Activated T-helper 2 cell treated with anti-CD3 and anti-CD28 coated beads, Interferon-gamma antibody, Interleukin-2, Interleukin-4, amounts not matched to agents 10 μg/mL and 5 μg/mL and 100 μg/mL, durations not matched to agents 14 hours and 24 hours and 36 hours (primary cell): ENCODE measurements around the gene GH1. TPM values are rescaled to one million over a fixed set of nuclear protein-coding genes. Genes with fewer than 3 reads are reported as not detected.
A peak's percentile ranks its signal among the peaks of the same experiment; 100 is the strongest.
"Not testable (repeated sequence)": the region's sequence is repeated elsewhere in the genome, so short reads cannot be mapped to it uniquely, and the experiment has no call there.

Experiments used
- DNase-seq: peaks from one replicate; pipeline ENCODE4 v3.0.0; 2021; ENCODE audit warnings: low spot score
- H3K27ac Mint-ChIP-seq: one replicate; pipeline ENCODE4 v1.8.0; 2021; ENCODE audit warnings: mixed read lengths
- H3K27me3 Mint-ChIP-seq: one replicate; pipeline ENCODE4 v1.8.0; 2021; ENCODE audit warnings: low read depth, mixed read lengths
- H3K36me3 Mint-ChIP-seq: one replicate; pipeline ENCODE4 v1.8.0; 2021; ENCODE audit warnings: low read depth, mixed read lengths
- H3K4me1 Mint-ChIP-seq: one replicate; pipeline ENCODE4 v1.8.0; 2021; ENCODE audit warnings: low read depth, mixed read lengths
- H3K4me3 Mint-ChIP-seq: one replicate; pipeline ENCODE4 v1.8.0; 2021; ENCODE audit warnings: low read depth, mild to moderate bottlenecking, moderate library complexity, mixed read lengths
- H3K9me3 Mint-ChIP-seq: one replicate; pipeline ENCODE4 v1.8.0; 2021; ENCODE audit warnings: mixed read lengths
- intact Hi-C: fragments of 100-400 bp; cut with micrococcal nuclease; formaldehyde crosslinking; loops from one replicate; pipeline ENCODE4 v1.15.1; 2023
- total RNA-seq: library from RNA; stranded (reverse); gene quantifications from 2 replicates; pipeline ENCODE4 v1.2.3, GENCODE V29; 2022

Gene GH1
- total RNA-seq, 1 donor from 2014 or later = not detected

GRCh38 chr17:63928966-63929695 is 10.5 kb upstream of the GH1 start:
- DNase-seq = no peak
- no peak overlapping the region for H3K4me3 Mint-ChIP-seq
- peaks cover 3% of the 10 kb centered on the region for H3K36me3 Mint-ChIP-seq
- no peaks in the 10 kb centered on the region for H3K27me3 Mint-ChIP-seq
- peaks cover 12% of the 10 kb centered on the region for H3K4me1 Mint-ChIP-seq
- intact Hi-C loops = no loop called here
- no peaks in the 10 kb centered on the region for H3K9me3 Mint-ChIP-seq
- no peak overlapping the region for H3K27ac Mint-ChIP-seq

GRCh38 chr17:63928172-63928666 is 9.6 kb upstream of the GH1 start:
- Mint-ChIP-seq H3K9me3 (no peaks in the 10 kb centered on the region), H3K27me3 (no peaks in the 10 kb centered on the region), H3K4me1 (peaks cover 12% of the 10 kb centered on the region), H3K36me3 (peaks cover 3% of the 10 kb centered on the region), H3K27ac (no peak overlapping the region), H3K4me3 (no peak overlapping the region)
- intact Hi-C loops = no loop called here
- DNase-seq = no peak

DNA sequence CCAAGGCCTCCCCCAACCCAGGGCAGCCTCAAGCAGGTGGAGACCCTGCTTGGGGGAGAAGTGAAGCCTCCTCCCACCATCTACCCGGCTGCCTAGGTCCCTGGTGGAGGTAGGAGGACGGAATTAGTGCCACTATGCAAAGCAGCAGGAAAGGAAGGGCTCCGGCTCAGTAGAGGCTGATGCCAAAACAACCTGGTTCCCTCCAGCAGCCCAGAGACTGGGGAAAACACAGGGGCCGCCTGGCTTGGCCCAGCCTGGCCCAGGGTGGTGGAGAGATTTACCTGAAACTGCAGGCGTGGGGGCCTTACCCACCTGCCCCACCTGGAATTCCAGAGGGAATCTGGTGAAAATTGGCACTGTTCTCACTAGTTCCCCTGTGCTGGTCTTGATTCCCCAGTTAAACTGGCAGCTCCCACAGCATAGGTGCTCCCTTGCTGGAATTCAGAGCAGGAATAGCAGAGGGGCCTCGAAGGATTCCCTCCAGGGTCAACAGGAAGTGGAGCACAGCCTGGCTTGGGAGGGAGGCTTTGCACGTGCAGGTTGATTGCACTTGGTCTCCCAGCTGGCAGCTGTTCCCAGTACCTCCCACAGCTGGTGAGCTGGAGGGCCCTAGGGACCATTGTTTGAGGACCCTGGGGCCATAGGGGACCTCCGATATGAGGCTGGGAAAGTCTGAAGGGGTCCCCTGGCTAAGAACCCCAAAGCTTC is 9.0 kb upstream of the GH1 start:
- intact Hi-C loops = no loop called here
- DNase-seq = no peak
- Mint-ChIP-seq H3K4me1 (peaks cover 11% of the 10 kb centered on the region), H3K9me3 (no peaks in the 10 kb centered on the region), H3K27me3 (no peaks in the 10 kb centered on the region), H3K4me3 (no peak overlapping the region), H3K36me3 (peaks cover 3% of the 10 kb centered on the region), H3K27ac (no peak overlapping the region)

- Mint-ChIP-seq H3K27ac (no peak overlapping the region), H3K27me3 (no peaks in the 10 kb centered on the region), H3K9me3 (no peaks in the 10 kb centered on the region), H3K36me3 (peaks cover 3% of the 10 kb centered on the region), H3K4me1 (peaks cover 5% of the 10 kb centered on the region), H3K4me3 (no peak overlapping the region)
- intact Hi-C loops = no loop called here
- DNase-seq = no peak
Measured at GRCh38 chr17:63926164-63926563, 7.5 kb upstream of the GH1 start.

- no peaks in the 10 kb centered on the region for H3K9me3 Mint-ChIP-seq
- DNase-seq = no peak
- intact Hi-C loops = no loop called here
- peaks cover under 1% of the 10 kb centered on the region for H3K4me1 Mint-ChIP-seq
- H3K27me3 Mint-ChIP-seq = no peaks in the 10 kb centered on the region
- H3K36me3 Mint-ChIP-seq = peaks cover 3% of the 10 kb centered on the region
- H3K4me3 Mint-ChIP-seq = no peak overlapping the region
- no peak overlapping the region for H3K27ac Mint-ChIP-seq
Measured at GRCh38 chr17:63925615-63926014, 7.0 kb upstream of the GH1 start.

DNA sequence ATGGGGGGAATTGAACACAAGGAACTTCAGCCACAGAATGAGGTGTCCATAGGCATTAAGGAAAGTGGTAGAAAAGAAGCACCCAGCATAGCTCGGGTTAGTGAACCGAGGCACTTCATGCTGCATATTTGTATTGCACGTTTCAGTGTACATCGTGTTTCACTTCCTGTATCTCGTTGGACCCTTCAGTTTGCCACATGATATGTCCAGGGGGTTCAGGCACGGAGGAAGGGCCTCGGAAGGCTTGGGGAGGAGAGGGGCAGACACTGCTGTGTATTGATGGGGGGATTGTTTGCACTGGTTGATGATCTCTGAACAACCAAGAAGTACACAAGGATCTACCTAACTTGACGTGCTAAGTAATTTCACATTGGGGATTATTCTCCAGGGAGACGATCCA is 3.8 kb upstream of the GH1 start:
- H3K27me3 Mint-ChIP-seq, H3K4me1 Mint-ChIP-seq, H3K4me3 Mint-ChIP-seq, intact Hi-C loops, H3K27ac Mint-ChIP-seq, H3K9me3 Mint-ChIP-seq, DNase-seq, H3K36me3 Mint-ChIP-seq: not testable (repeated sequence)

DNA sequence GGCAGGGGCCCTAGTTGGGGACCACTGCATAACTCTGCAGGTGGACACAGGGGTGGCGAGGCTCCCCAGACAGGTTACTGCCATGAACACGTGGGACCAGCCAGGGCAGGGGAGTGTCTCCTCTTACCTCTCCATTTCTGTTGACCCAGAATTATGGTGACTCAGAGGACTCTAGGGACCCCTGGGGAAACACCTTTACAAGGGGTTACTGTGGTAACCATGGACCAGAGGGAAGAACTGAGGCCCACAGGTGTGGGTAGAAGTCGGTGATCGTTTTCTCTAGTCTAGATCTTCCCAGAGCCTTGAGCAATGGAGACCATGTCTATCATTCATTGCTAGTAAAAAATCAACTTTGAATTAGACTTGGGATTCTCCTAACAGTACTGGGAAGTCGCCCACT is 2.1 kb upstream of the GH1 start:
- H3K27ac Mint-ChIP-seq, H3K4me1 Mint-ChIP-seq, H3K4me3 Mint-ChIP-seq, intact Hi-C loops, H3K36me3 Mint-ChIP-seq, H3K27me3 Mint-ChIP-seq, DNase-seq, H3K9me3 Mint-ChIP-seq: not testable (repeated sequence)

DNA sequence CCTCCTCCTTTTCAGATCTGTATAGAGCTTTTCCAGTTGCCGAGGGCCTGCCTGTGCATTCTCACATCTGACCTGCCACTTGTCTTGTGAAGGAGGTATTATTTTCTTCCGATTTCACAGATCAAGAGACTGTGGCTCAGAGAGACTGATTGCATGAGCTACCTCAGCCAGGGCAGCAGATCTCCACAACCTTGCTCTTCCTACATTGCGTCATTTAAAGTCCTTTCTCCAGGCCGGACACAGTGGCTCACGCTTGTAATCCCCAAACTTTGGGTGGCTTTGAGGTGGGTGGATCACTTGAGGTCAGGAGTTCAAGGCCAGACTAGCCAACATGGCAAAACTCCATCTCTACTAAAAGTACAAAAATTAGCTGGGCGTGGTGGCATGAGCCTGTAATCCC is 1.4 kb upstream of the GH1 start:
- H3K9me3 Mint-ChIP-seq, intact Hi-C loops, H3K27ac Mint-ChIP-seq, H3K4me1 Mint-ChIP-seq, DNase-seq, H3K4me3 Mint-ChIP-seq, H3K27me3 Mint-ChIP-seq, H3K36me3 Mint-ChIP-seq: not testable (repeated sequence)

GRCh38 chr17:63919311-63919723 is 678 bp upstream of the GH1 start:
- Mint-ChIP-seq H3K27me3 (peaks cover 8% of the 10 kb centered on the region), H3K36me3 (no peaks in the 10 kb centered on the region), H3K4me1 (peaks cover 8% of the 10 kb centered on the region), H3K9me3 (no peaks in the 10 kb centered on the region), H3K27ac (no peak overlapping the region), H3K4me3 (no peak overlapping the region)
- intact Hi-C loops = loop anchor here (1.0 to 5.0 kb wide), 5 partner anchors 27 to 363 kb away; partner anchors contain the start of gene ERN1
- peak; percentile 64 for DNase-seq

DNA sequence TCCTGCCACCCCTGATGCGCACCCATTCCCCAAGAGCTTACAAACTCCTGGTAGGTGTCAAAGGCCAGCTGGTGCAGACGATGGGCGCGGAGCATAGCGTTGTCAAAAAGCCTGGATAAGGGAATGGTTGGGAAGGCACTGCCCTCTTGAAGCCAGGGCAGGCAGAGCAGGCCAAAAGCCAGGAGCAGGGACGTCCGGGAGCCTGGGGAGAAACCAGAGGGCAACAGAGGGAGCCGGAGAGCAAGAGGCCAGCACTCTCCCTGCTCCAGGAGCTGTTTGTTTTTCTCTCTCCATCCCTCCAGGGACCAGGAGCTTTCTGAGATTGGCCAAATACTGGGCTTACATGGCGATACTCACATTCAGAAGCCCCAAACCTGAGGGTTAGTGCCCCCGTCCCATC is 334 bp downstream of the GH1 start:
- H3K4me3 Mint-ChIP-seq = no peak overlapping the region
- H3K27ac Mint-ChIP-seq = no peak overlapping the region
- peaks cover 8% of the 10 kb centered on the region for H3K4me1 Mint-ChIP-seq
- H3K27me3 Mint-ChIP-seq = peaks cover 8% of the 10 kb centered on the region
- H3K9me3 Mint-ChIP-seq = no peaks in the 10 kb centered on the region
- no peak for DNase-seq
- intact Hi-C loops = loop anchor here (2.0 to 5.0 kb wide), 4 partner anchors 28 to 364 kb away; partner anchors contain the start of gene ERN1
- no peaks in the 10 kb centered on the region for H3K36me3 Mint-ChIP-seq

DNA sequence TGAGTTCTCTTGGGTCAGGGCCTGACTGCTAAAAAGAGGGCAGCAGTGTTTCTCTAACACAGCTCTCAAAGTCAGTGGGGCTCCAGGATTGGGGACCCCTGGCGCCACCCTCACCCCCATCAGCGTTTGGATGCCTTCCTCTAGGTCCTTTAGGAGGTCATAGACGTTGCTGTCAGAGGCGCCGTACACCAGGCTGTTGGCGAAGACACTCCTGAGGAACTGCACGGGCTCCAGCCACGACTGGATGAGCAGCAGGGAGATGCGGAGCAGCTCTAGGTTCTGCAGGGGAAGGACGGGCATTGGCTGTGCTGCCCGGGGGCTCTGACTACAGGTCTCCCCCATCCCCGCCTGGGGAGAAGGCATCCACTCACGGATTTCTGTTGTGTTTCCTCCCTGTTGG is 993 bp downstream of the GH1 start:
- Mint-ChIP-seq H3K9me3 (no peaks in the 10 kb centered on the region), H3K4me1 (peaks cover 9% of the 10 kb centered on the region), H3K27ac (no peak overlapping the region), H3K27me3 (peaks cover 8% of the 10 kb centered on the region), H3K4me3 (no peak overlapping the region), H3K36me3 (no peaks in the 10 kb centered on the region)
- intact Hi-C loops = loop anchor here (2.0 to 5.0 kb wide), 4 partner anchors 29 to 365 kb away; partner anchors contain the start of gene ERN1
- no peak for DNase-seq

DNA sequence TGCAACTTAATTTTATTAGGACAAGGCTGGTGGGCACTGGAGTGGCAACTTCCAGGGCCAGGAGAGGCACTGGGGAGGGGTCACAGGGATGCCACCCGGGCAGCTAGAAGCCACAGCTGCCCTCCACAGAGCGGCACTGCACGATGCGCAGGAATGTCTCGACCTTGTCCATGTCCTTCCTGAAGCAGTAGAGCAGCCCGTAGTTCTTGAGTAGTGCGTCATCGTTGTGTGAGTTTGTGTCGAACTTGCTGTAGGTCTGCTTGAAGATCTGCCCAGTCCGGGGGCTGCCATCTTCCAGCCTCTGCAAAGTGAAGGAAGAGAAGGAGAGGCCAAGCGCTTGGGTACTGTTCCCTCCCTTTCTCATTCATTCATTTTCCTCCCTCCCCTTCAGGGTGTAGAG is 1.4 kb downstream of the GH1 start:
- intact Hi-C loops = loop anchor here (5.0 kb wide), 1 partner anchor 365 kb away; no protein-coding TSS in a partner anchor

GRCh38 chr17:63916566-63917185 is 2.0 kb downstream of the GH1 start:
- no peak overlapping the region for H3K27ac Mint-ChIP-seq
- H3K4me1 Mint-ChIP-seq = peaks cover 12% of the 10 kb centered on the region
- intact Hi-C loops = loop anchor here (5.0 kb wide), 1 partner anchor 366 kb away; no protein-coding TSS in a partner anchor
- H3K9me3 Mint-ChIP-seq = no peaks in the 10 kb centered on the region
- H3K4me3 Mint-ChIP-seq = no peak overlapping the region
- H3K36me3 Mint-ChIP-seq = no peaks in the 10 kb centered on the region
- DNase-seq = no peak
- peaks cover 8% of the 10 kb centered on the region for H3K27me3 Mint-ChIP-seq

More for the DNA sequence above, 1.4 kb downstream of the GH1 start:
- not testable (repeated sequence) for H3K27me3 Mint-ChIP-seq, H3K27ac Mint-ChIP-seq, DNase-seq, H3K36me3 Mint-ChIP-seq, H3K9me3 Mint-ChIP-seq, H3K4me3 Mint-ChIP-seq
- peaks cover 11% of the 10 kb centered on the region for H3K4me1 Mint-ChIP-seq
